ENCODE measurements around the gene GNG12.

GNG12 gene

DNA sequence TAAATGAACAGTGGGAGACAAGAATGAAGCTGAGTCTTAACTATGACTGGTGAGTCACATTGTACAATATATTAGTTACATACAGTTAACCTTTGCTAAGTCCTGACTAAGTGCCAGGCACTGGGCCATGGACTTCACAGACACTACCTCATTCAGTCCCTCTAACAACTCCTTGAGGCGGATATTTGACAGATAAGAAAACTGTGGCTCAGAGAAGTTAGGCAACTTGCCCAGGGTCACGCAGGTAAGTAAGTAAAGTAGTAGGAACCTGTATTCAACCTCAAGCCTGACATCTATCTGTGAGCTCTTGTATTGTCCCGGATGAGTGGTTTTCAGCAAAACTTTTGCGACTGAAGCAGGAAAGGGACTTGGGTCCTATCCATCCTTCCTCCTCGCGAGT, 62.1 kb downstream of the GNG12 start:
- Histone ChIP-seq H3K27ac (ENCODE audit: insufficient read depth, low read depth, low read length, poor library complexity, severe bottlenecking) (no peak overlapping the region), H3K4me1 (ENCODE audit: control insufficient read depth, insufficient read depth, low read length) (no peaks in the 10 kb centered on the region), H3K4me3 (ENCODE audit: insufficient read depth, low read depth, low read length) (no peak overlapping the region), H3K36me3 (ENCODE audit: control insufficient read depth, insufficient read depth, low read length) (no peaks in the 10 kb centered on the region), H3K27me3 (ENCODE audit: control insufficient read depth, insufficient read depth, low read length, poor library complexity, severe bottlenecking) (no peaks in the 10 kb centered on the region), H3K9me3 (ENCODE audit: control insufficient read depth, low read length) (no peaks in the 10 kb centered on the region)
- 90 to 92% methylated on average over 6 of the region's 6 CpGs for WGBS, 2 experiments

DNA sequence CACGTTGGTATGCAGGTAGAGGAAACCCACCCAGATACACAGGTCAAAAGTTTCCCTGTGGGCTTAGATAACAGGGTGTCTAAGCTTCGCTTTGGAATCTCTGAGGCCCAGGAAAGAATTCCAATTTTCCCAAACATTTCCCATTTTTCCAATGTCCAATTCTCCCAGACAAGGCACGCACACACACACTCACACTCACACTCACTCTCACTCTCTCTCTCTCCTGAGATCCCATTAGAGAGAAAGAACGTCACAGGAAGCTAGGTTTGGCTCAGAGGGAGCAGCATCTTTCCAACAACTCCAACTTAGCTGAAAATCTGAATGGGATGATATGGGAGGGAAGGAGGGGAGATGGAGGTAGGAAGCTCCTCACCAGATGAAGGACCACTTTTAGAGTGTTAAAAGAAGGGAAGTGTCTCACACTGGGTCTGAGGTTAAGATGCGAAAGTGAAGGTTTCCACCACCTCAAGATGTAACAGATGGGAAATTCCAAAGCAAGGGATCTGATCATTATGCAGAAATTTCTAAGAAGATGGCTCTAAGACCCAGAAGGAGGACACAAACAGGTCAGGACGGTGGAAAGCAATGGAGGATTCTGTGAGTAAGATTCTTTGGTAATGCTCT, 63.5 kb downstream of the GNG12 start:
- Histone ChIP-seq H3K4me3 (ENCODE audit: insufficient read depth, low read depth, low read length) (no peak overlapping the region), H3K27ac (ENCODE audit: insufficient read depth, low read depth, low read length, poor library complexity, severe bottlenecking) (no peak overlapping the region), H3K4me1 (ENCODE audit: control insufficient read depth, insufficient read depth, low read length) (peaks cover 4% of the 10 kb centered on the region), H3K9me3 (ENCODE audit: control insufficient read depth, low read length) (no peaks in the 10 kb centered on the region), H3K27me3 (ENCODE audit: control insufficient read depth, insufficient read depth, low read length, poor library complexity, severe bottlenecking) (no peaks in the 10 kb centered on the region), H3K36me3 (ENCODE audit: control insufficient read depth, insufficient read depth, low read length) (no peaks in the 10 kb centered on the region)
- 90 to 92% methylated on average over 6 of the region's 6 CpGs for WGBS, 2 experiments

DNA sequence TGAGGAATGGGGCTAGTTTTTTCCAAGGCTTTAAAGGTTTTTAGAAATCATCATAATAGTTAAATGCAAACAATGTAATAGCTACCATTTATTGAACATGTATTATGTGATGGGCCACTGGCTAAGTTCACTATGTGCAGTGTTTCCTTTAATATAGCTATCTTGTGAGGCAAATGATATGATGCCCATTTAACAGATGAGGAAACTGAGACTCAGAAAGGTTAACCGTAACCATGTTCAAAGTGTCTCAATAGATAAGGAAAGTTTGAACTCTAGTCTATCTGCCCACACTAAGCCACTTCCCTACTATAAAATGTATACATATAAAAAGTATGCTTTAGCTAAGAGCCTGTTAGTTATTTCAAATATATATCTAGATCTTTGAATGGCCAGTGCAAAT, 64.8 kb downstream of the GNG12 start:
- no peaks in the 10 kb centered on the region for H3K27me3 ChIP-seq (ENCODE audit: control insufficient read depth, insufficient read depth, low read length, poor library complexity, severe bottlenecking)
- 100% methylated on average over 1 of the region's 1 CpG for WGBS, 2 experiments

DNA sequence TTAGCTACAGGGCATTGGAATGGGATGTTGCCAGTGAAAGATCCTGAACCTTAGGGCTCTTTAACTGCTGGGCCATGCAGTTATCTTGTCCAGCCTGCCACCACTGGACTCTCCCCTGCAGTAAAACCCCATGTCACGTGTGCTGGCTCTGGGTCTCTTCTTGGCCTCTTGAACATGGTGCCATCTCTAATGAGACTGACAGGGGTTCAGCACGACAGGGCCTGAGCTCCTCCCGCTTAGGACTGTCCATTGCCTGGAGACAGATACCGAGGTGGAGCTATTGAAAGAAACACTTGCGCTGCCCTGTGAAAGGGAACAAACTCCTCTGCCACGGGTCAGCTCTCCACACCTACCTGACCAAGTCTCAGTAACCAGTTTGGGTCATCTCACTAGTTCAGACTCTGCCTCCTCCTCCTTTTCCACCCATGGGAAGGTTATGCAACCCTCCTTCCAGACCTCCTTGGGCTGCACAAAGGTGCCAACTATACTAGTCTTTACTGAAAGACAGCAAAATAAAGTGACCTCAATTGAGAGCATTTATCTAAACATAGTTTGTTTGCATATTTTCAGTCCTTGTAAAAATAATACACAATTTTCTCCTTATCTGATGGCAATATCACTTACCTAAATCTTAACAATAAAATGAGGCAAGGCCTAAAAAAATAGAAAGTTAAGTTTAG, 66.0 kb downstream of the GNG12 start:
- H3K4me3 ChIP-seq (ENCODE audit: insufficient read depth, low read depth, low read length), result no peak overlapping the region
- H3K27me3 ChIP-seq (ENCODE audit: control insufficient read depth, insufficient read depth, low read length, poor library complexity, severe bottlenecking), result no peaks in the 10 kb centered on the region
- H3K4me1 ChIP-seq (ENCODE audit: control insufficient read depth, insufficient read depth, low read length), result peaks cover 4% of the 10 kb centered on the region
- WGBS, 2 experiments, result 81 to 85% methylated on average over 6 of the region's 6 CpGs
- no peaks in the 10 kb centered on the region for H3K9me3 ChIP-seq (ENCODE audit: control insufficient read depth, low read length)
- H3K36me3 ChIP-seq (ENCODE audit: control insufficient read depth, insufficient read depth, low read length), result no peaks in the 10 kb centered on the region
- no peak overlapping the region for H3K27ac ChIP-seq (ENCODE audit: insufficient read depth, low read depth, low read length, poor library complexity, severe bottlenecking)

More for the DNA sequence above, 64.8 kb downstream of the GNG12 start:
- no peak overlapping the region for H3K4me3 ChIP-seq (ENCODE audit: insufficient read depth, low read depth, low read length)
- H3K27ac ChIP-seq (ENCODE audit: insufficient read depth, low read depth, low read length, poor library complexity, severe bottlenecking), result no peak overlapping the region
- H3K9me3 ChIP-seq (ENCODE audit: control insufficient read depth, low read length), result no peaks in the 10 kb centered on the region
- no peaks in the 10 kb centered on the region for H3K36me3 ChIP-seq (ENCODE audit: control insufficient read depth, insufficient read depth, low read length)
- H3K4me1 ChIP-seq (ENCODE audit: control insufficient read depth, insufficient read depth, low read length), result peaks cover 4% of the 10 kb centered on the region

DNA sequence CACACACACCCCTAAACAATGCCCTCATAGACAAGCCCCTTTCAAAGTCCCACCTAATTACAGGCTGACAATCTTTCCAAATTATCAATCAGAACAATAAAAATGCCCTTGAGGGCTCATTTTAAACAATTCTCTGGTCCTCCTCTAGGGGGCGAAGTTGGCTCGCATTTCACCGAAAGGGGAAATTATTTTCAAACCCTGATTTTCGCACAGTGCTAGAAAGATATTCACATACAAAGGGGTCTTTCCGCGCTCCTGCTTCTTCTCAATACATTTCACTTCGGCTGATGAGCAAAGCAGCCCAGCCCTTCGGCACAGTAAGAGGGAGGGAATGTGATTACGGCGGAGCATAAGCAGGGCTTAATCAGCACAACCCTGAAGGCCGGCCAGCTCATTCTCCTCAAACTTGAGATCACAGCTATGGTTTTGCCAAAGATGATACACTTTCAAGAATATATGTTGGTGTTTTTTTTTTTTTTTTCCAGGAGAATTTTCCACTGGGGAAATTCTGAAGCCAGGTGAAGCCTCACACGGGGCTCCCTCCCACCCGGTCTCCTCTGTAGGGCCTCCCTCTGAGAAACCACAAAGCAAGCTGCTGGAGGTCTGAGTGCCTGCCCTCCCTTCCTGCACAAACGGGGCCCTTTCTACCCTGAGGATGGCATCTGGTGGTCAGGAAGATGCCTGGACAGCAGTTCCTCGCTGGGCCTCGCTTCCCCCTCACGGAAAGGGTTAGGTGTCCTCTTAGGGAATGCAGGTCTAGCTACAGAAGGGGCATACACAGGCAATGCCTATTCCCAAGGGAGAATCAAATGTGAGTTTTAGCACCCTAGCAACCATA, 66.9 kb downstream of the GNG12 start:
- H3K9me3 ChIP-seq (ENCODE audit: control insufficient read depth, low read length), result no peaks in the 10 kb centered on the region
- no peaks in the 10 kb centered on the region for H3K27me3 ChIP-seq (ENCODE audit: control insufficient read depth, insufficient read depth, low read length, poor library complexity, severe bottlenecking)
- H3K36me3 ChIP-seq (ENCODE audit: control insufficient read depth, insufficient read depth, low read length), result no peaks in the 10 kb centered on the region
- 16 to 18% methylated on average over 17 of the region's 17 CpGs for WGBS, 2 experiments
- no peak overlapping the region for H3K4me3 ChIP-seq (ENCODE audit: insufficient read depth, low read depth, low read length)
- H3K27ac ChIP-seq (ENCODE audit: insufficient read depth, low read depth, low read length, poor library complexity, severe bottlenecking), result no peak overlapping the region
- H3K4me1 ChIP-seq (ENCODE audit: control insufficient read depth, insufficient read depth, low read length), result peaks cover 4% of the 10 kb centered on the region

DNA sequence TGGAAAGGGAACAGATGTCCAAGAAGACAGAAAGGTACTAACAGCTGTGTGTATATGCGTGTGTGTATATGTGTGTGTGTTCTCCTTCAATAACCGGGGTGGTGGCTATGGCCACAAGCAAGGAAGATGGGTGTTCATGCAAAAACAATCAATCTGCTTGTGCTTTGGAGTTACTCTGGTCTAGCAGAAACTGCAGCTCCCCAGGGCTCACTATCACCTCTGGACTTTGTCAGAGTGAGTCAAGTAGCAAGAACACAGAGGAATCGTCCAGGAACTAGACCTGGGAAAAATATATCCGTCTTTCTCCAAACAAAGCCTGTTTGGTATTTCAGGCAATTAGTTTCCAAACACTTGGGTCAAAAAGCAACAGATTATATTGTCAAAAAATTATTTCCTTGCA, 68.6 kb downstream of the GNG12 start:
- H3K27me3 ChIP-seq (ENCODE audit: control insufficient read depth, insufficient read depth, low read length, poor library complexity, severe bottlenecking), result no peaks in the 10 kb centered on the region
- no peaks in the 10 kb centered on the region for H3K36me3 ChIP-seq (ENCODE audit: control insufficient read depth, insufficient read depth, low read length)
- H3K4me1 ChIP-seq (ENCODE audit: control insufficient read depth, insufficient read depth, low read length), result peaks cover 8% of the 10 kb centered on the region
- H3K4me3 ChIP-seq (ENCODE audit: insufficient read depth, low read depth, low read length), result no peak overlapping the region
- WGBS, 2 experiments, result 90 to 96% methylated on average over 4 of the region's 4 CpGs
- H3K27ac ChIP-seq (ENCODE audit: insufficient read depth, low read depth, low read length, poor library complexity, severe bottlenecking), result no peak overlapping the region
- H3K9me3 ChIP-seq (ENCODE audit: control insufficient read depth, low read length), result no peaks in the 10 kb centered on the region

DNA sequence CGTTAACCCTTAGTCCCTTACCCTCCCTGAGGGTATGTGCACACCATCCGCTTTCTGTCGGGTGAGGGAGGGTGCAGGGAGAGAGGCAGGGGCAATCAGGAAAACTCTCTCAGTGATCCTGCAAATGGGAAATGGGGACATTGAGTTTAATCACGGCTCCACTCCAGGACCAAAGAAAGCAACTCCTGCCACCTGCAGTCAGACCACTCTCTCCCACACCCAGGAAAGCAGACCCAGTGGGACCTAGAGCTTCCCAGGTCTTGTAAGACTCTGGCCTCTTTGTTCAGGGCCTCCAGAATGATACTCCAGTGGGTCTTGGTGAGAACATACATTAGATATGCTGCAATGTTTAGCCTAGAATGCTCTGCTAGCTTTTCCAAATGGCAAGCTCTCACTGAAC, 71.5 kb downstream of the GNG12 start:
- H3K36me3 ChIP-seq (ENCODE audit: control insufficient read depth, insufficient read depth, low read length), result no peaks in the 10 kb centered on the region
- no peaks in the 10 kb centered on the region for H3K27me3 ChIP-seq (ENCODE audit: control insufficient read depth, insufficient read depth, low read length, poor library complexity, severe bottlenecking)
- no peak overlapping the region for H3K4me3 ChIP-seq (ENCODE audit: insufficient read depth, low read depth, low read length)
- no peak overlapping the region for H3K27ac ChIP-seq (ENCODE audit: insufficient read depth, low read depth, low read length, poor library complexity, severe bottlenecking)
- no peaks in the 10 kb centered on the region for H3K9me3 ChIP-seq (ENCODE audit: control insufficient read depth, low read length)
- WGBS, 2 experiments, result 76 to 78% methylated on average over 4 of the region's 4 CpGs
- peaks cover 8% of the 10 kb centered on the region for H3K4me1 ChIP-seq (ENCODE audit: control insufficient read depth, insufficient read depth, low read length)

DNA sequence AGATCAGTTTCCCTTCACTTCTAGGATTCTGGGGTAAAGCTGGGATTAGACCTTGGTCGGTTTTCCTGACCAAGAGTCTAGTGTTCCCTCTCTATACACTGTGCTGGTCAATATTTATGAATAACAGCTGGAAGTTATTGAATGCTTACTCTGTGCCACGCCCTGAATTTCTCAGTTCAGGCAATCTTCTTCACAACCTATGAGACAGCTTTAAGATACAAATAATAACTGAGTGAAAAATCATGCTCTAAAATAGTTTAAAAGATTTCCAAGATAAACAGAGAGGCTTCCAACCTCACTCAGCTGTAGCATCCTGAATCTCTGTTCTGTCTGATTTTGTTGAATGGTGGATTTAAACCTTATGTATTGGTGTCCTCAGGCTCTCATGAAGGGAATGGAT, 72.2 kb downstream of the GNG12 start:
- no peak overlapping the region for H3K27ac ChIP-seq (ENCODE audit: insufficient read depth, low read depth, low read length, poor library complexity, severe bottlenecking)
- no peaks in the 10 kb centered on the region for H3K36me3 ChIP-seq (ENCODE audit: control insufficient read depth, insufficient read depth, low read length)
- H3K27me3 ChIP-seq (ENCODE audit: control insufficient read depth, insufficient read depth, low read length, poor library complexity, severe bottlenecking), result no peaks in the 10 kb centered on the region
- peaks cover 8% of the 10 kb centered on the region for H3K4me1 ChIP-seq (ENCODE audit: control insufficient read depth, insufficient read depth, low read length)
- 90 to 100% methylated on average over 1 to 2 of the region's 2 CpGs for WGBS, 2 experiments
- no peaks in the 10 kb centered on the region for H3K9me3 ChIP-seq (ENCODE audit: control insufficient read depth, low read length)
- H3K4me3 ChIP-seq (ENCODE audit: insufficient read depth, low read depth, low read length), result no peak overlapping the region

DNA sequence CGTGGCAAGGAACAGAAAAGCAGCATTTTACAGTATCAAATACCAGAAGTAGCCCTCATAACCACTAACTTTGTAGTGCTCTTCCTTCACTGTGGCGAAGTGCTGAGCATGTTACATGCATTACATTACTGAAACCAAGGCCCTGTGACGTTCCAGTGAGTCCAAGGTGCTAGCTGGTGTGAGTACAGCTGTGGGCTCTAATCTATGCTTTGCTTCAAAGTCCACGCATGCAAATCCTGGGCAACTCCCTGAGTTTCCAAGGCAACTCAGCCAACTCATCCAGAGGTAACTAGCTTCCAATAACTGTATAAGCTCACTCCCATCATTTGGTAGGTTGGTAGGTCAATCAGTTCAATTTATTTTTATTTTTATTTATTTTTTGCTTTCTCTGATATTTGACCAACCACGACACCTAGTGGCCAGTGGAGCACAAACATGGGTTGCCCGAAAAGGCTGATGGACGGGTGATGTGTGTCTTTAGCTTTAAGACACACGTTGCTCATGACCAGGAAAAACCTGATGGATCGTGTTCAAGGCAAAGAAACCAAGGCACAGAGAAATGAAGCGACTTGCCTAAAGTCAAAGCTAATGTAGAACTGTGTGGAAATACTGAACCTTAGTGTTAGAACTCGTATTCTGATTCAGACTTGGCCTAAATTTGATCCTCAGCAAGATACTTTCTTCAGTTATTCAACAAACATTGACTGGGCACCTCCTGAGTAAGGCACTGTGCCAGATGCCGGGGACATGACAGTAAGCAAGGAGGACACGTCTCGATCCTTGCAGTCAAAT, 73.0 kb downstream of the GNG12 start:
- no peaks in the 10 kb centered on the region for H3K27me3 ChIP-seq (ENCODE audit: control insufficient read depth, insufficient read depth, low read length, poor library complexity, severe bottlenecking)
- WGBS, 2 experiments, result 46 to 50% methylated on average over 12 to 14 of the region's 14 CpGs
- H3K27ac ChIP-seq (ENCODE audit: insufficient read depth, low read depth, low read length, poor library complexity, severe bottlenecking), result no peak overlapping the region
- H3K4me3 ChIP-seq (ENCODE audit: insufficient read depth, low read depth, low read length), result no peak overlapping the region
- H3K36me3 ChIP-seq (ENCODE audit: control insufficient read depth, insufficient read depth, low read length), result no peaks in the 10 kb centered on the region
- peaks cover 4% of the 10 kb centered on the region for H3K4me1 ChIP-seq (ENCODE audit: control insufficient read depth, insufficient read depth, low read length)
- H3K9me3 ChIP-seq (ENCODE audit: control insufficient read depth, low read length), result no peaks in the 10 kb centered on the region

DNA sequence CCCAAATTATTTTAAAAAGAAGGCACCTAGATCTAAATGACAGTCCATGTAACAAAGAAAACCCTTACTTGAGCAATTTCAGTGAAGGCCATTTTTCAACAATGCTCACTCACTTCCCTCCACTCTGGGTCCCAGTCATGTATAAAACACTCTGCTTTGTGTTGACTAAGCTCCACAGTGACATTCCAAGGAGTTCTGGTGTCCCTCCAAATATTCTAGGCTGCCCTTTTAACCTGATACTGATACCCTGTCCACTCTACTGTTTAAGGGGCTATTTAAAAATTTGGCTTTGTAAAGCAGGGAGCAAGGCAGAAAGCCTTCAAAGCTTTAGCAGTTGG, 73.6 kb downstream of the GNG12 start:
- H3K36me3 ChIP-seq (ENCODE audit: control insufficient read depth, insufficient read depth, low read length), result no peaks in the 10 kb centered on the region
- no peak overlapping the region for H3K27ac ChIP-seq (ENCODE audit: insufficient read depth, low read depth, low read length, poor library complexity, severe bottlenecking)
- no peak overlapping the region for H3K4me3 ChIP-seq (ENCODE audit: insufficient read depth, low read depth, low read length)

More for the DNA sequence above, 73.6 kb downstream of the GNG12 start:
- no peaks in the 10 kb centered on the region for H3K9me3 ChIP-seq (ENCODE audit: control insufficient read depth, low read length)
- H3K27me3 ChIP-seq (ENCODE audit: control insufficient read depth, insufficient read depth, low read length, poor library complexity, severe bottlenecking), result no peaks in the 10 kb centered on the region
- H3K4me1 ChIP-seq (ENCODE audit: control insufficient read depth, insufficient read depth, low read length), result peaks cover 4% of the 10 kb centered on the region

All from ectodermal cell (in vitro differentiated cells).